ENCODE results near the gene TUBA3D. TPM values are rescaled to one million over a fixed set of nuclear protein-coding genes. Genes with fewer than 3 reads are reported as not detected.
"Not testable (repeated sequence)": the region's sequence is repeated elsewhere in the genome, so short reads cannot be mapped to it uniquely, and the experiment has no call there.

TUBA3D gene
- total RNA-seq, 1 donor from 2014 or later: not detected

DNA sequence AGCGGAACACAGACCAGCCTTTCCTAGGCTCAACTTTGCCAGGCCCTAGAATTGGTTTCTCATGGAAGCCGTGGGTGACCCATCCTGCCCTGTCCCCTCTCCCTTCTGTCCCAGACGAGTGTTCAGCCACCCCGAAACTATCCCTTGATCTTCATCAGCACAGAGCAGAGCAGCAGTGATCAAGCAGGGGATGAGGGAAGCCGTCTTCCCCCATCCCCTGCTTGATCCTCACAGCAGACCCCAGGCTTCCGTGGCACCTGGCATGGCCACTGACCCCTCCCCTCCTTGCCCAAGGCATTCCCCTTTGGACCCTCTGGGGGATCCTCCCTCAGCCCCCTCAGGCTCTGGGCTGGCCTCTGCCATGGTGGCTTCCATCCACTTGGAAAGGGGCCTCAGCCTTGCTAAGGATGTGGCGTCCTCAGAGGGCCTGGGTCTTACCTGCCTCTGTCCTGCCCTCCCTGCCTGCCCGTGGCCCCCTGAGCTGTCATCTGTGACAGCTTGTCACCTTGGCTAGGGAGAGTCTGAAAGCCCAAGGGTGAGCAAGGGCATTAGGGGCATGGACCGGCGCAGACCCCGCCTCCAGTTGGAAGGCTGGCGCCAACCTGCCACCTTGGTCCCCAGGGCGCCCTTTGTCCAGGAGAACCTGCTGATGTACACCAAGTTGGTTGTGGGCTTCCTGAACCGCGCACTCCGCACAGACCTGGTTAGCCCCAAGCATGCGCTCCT lies 41.4 kb downstream of the TUBA3D start:
- TF ChIP-seq, protein P1, sequence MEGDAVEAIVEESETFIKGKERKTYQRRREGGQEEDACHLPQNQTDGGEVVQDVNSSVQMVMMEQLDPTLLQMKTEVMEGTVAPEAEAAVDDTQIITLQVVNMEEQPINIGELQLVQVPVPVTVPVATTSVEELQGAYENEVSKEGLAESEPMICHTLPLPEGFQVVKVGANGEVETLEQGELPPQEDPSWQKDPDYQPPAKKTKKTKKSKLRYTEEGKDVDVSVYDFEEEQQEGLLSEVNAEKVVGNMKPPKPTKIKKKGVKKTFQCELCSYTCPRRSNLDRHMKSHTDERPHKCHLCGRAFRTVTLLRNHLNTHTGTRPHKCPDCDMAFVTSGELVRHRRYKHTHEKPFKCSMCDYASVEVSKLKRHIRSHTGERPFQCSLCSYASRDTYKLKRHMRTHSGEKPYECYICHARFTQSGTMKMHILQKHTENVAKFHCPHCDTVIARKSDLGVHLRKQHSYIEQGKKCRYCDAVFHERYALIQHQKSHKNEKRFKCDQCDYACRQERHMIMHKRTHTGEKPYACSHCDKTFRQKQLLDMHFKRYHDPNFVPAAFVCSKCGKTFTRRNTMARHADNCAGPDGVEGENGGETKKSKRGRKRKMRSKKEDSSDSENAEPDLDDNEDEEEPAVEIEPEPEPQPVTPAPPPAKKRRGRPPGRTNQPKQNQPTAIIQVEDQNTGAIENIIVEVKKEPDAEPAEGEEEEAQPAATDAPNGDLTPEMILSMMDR (IDR thresholded peaks at IDR 0.05; ENCODE audit: partially characterized antibody, unreplicated experiment): no peak
- H3K27me3 Mint-ChIP-seq (ENCODE audit: unreplicated experiment): no peaks in the 10 kb centered on the region
- no peaks in the 10 kb centered on the region for H3K4me1 Mint-ChIP-seq (ENCODE audit: low read depth, unreplicated experiment)
- DNase-seq: no peak
- H3K9me3 Mint-ChIP-seq (ENCODE audit: unreplicated experiment): no peaks in the 10 kb centered on the region
- H3K27ac Mint-ChIP-seq (ENCODE audit: unreplicated experiment): no peak overlapping the region
- H3K36me3 Mint-ChIP-seq (ENCODE audit: unreplicated experiment): no peaks in the 10 kb centered on the region
- H3K4me3 Mint-ChIP-seq (ENCODE audit: unreplicated experiment): no peak overlapping the region

DNA sequence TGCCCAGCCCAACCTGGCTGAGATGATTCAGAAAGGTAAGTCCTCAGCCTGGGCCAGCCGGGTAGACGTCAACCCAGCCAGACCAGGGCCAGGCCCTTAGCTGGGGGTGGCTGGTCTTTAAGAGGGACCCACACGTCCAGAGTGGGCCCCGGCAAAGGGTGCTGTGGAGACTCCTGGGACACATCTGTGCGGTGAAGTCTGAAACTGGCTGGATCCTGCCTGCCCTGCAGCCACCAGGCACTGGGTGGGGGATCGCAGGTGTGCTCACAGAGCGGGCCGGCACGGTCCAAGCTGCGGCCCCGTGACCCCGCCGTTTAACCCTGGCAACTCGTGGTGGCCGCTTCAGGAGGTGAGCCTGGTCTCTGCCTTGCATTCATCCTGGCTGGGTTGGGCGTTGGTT lies 41.9 kb downstream of the TUBA3D start:
- H3K4me1 Mint-ChIP-seq (ENCODE audit: low read depth, unreplicated experiment); H3K27me3 Mint-ChIP-seq (ENCODE audit: unreplicated experiment); H3K9me3 Mint-ChIP-seq (ENCODE audit: unreplicated experiment); H3K4me3 Mint-ChIP-seq (ENCODE audit: unreplicated experiment); H3K27ac Mint-ChIP-seq (ENCODE audit: unreplicated experiment); DNase-seq; H3K36me3 Mint-ChIP-seq (ENCODE audit: unreplicated experiment): not testable (repeated sequence)

DNA sequence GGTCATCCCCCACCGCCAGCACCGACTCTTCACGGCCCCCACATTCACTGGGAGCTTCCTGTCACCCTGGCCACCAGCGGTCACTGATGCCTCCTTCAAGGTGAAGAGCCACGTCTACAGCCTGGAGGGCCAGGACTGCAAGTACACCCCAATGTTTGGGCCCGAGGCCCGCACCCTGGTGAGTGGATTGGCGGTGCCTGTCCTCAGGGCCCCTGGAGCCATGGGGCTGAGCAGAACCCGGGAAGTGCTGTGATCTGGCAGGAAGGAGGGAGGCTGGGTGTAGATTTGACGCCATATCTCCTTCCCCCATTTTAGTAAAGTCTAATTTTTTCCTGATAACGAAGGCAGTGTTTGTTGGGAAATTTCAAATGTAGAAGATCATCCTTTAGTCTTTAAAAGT lies 42.6 kb downstream of the TUBA3D start:
- not testable (repeated sequence) for H3K27ac Mint-ChIP-seq (ENCODE audit: unreplicated experiment); H3K9me3 Mint-ChIP-seq (ENCODE audit: unreplicated experiment); H3K4me1 Mint-ChIP-seq (ENCODE audit: low read depth, unreplicated experiment); H3K4me3 Mint-ChIP-seq (ENCODE audit: unreplicated experiment); DNase-seq; H3K27me3 Mint-ChIP-seq (ENCODE audit: unreplicated experiment); H3K36me3 Mint-ChIP-seq (ENCODE audit: unreplicated experiment)

- no peaks in the 10 kb centered on the region for H3K9me3 Mint-ChIP-seq (ENCODE audit: unreplicated experiment)
- no peaks in the 10 kb centered on the region for H3K36me3 Mint-ChIP-seq (ENCODE audit: unreplicated experiment)
- no peaks in the 10 kb centered on the region for H3K27me3 Mint-ChIP-seq (ENCODE audit: unreplicated experiment)
- H3K4me1 Mint-ChIP-seq (ENCODE audit: low read depth, unreplicated experiment): no peaks in the 10 kb centered on the region
- no peak overlapping the region for H3K4me3 Mint-ChIP-seq (ENCODE audit: unreplicated experiment)
- DNase-seq: no peak
- no peak overlapping the region for H3K27ac Mint-ChIP-seq (ENCODE audit: unreplicated experiment)
- TF ChIP-seq, protein P1 (IDR thresholded peaks at IDR 0.05; ENCODE audit: partially characterized antibody, unreplicated experiment): no peak
These were observed 43.5 kb downstream of the TUBA3D start for GRCh38 chr2:131519466-131519865.

- DNase-seq; H3K27me3 Mint-ChIP-seq (ENCODE audit: unreplicated experiment); H3K27ac Mint-ChIP-seq (ENCODE audit: unreplicated experiment); H3K4me3 Mint-ChIP-seq (ENCODE audit: unreplicated experiment); H3K9me3 Mint-ChIP-seq (ENCODE audit: unreplicated experiment); H3K36me3 Mint-ChIP-seq (ENCODE audit: unreplicated experiment); H3K4me1 Mint-ChIP-seq (ENCODE audit: low read depth, unreplicated experiment): not testable (repeated sequence)
These were observed 44.1 kb downstream of the TUBA3D start for GRCh38 chr2:131519871-131520470.

DNA sequence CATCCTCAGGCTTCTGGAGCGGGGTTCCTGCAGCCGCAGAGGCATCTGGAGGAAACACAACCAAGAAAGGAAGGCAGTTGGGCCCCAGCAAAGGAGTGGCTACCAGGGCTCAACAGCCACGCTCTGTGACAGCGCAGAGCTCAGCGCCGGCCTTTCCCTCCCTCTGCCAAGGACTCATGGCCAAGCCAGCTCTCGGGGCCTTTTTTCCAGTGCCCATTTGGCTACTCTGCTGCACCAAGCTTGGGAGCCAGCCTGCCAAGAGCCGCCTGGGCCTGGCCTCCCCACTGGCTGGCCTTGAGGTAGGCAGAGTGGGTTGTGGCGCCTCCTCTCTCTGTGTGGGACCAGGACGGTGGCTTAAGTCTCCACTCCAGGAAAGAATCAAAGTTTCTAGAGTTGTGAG lies 44.6 kb downstream of the TUBA3D start:
- Mint-ChIP-seq H3K27me3 (ENCODE audit: unreplicated experiment) (no peaks in the 10 kb centered on the region), H3K27ac (ENCODE audit: unreplicated experiment) (no peak overlapping the region), H3K9me3 (ENCODE audit: unreplicated experiment) (no peaks in the 10 kb centered on the region), H3K4me1 (ENCODE audit: low read depth, unreplicated experiment) (no peaks in the 10 kb centered on the region), H3K36me3 (ENCODE audit: unreplicated experiment) (no peaks in the 10 kb centered on the region), H3K4me3 (ENCODE audit: unreplicated experiment) (no peak overlapping the region)
- no peak for DNase-seq
- TF ChIP-seq, protein P1 (IDR thresholded peaks at IDR 0.05; ENCODE audit: partially characterized antibody, unreplicated experiment): no peak

DNA sequence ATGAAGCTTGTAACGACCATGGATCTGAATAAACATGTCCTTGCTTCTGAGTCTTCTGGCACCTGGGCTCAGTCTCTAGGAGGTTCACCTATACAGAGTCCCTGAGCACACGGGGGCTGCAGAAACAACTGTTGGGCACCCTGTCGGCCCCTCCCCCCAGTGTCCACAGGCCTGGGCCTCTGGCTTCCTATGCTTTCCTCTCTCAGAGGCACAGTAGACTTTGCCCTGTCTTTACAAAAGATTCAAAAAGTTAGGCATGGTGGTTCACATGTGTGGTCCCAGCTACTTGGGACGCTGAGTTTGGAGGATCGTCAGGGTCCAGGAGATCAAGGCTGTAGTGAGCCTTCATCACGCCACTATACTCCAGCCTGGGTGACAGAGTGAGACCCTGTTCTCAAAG lies 45.6 kb downstream of the TUBA3D start:
- H3K27ac Mint-ChIP-seq (ENCODE audit: unreplicated experiment); DNase-seq; H3K36me3 Mint-ChIP-seq (ENCODE audit: unreplicated experiment); H3K4me1 Mint-ChIP-seq (ENCODE audit: low read depth, unreplicated experiment); H3K4me3 Mint-ChIP-seq (ENCODE audit: unreplicated experiment); H3K9me3 Mint-ChIP-seq (ENCODE audit: unreplicated experiment); H3K27me3 Mint-ChIP-seq (ENCODE audit: unreplicated experiment): not testable (repeated sequence)
